Hypothalamus (tissue), 51 donors: ENCODE data around the gene RPL35.

Experiments
- DNase-seq, 51 donors: peaks; one replicate each; lab custom pipeline; 2025; lab: John Stamatoyannopoulos, UW

Gene RPL35

GRCh38 chr9:124861342-124862229, at the start of gene RPL35, which contains the start of gene ARPC5L:
RPL35 (minus strand) TSS chr9:124861957; CDS start chr9:124861912, 45 bp downstream.
ARPC5L (plus strand) TSS chr9:124862130; CDS start chr9:124869291, 7,161 bp downstream.
- DNase-seq: peak; percentile 27 to 97 (median 91)

GRCh38 chr9:124908098-124908497, 46.3 kb upstream of the RPL35 start:
- no peak for DNase-seq

- DNase-seq: no peak
Observed at GRCh38 chr9:124906966-124907365, 45.2 kb upstream of the RPL35 start.

GRCh38 chr9:124899845-124900244, 38.1 kb upstream of the RPL35 start:
- DNase-seq: no peak

GRCh38 chr9:124897570-124898460, 36.1 kb upstream of the RPL35 start:
- DNase-seq: no peak

- DNase-seq: peak in 10 of 51 donors; percentile 11 to 52 (median 24)
Observed at GRCh38 chr9:124894741-124895170, 33.0 kb upstream of the RPL35 start.

- peak in 3 of 51 donors; percentile 7 to 35 (median 34) for DNase-seq
Observed at GRCh38 chr9:124894035-124894740, 32.4 kb upstream of the RPL35 start.

GRCh38 chr9:124890179-124890578, 28.4 kb upstream of the RPL35 start:
- no peak for DNase-seq

GRCh38 chr9:124889006-124889405, 27.2 kb upstream of the RPL35 start:
- no peak for DNase-seq

- DNase-seq: no peak
Observed at GRCh38 chr9:124887832-124888231, 26.1 kb upstream of the RPL35 start.

GRCh38 chr9:124886866-124887492, 25.2 kb upstream of the RPL35 start:
- DNase-seq: no peak

- DNase-seq: no peak
Observed at GRCh38 chr9:124886461-124886860, 24.7 kb upstream of the RPL35 start.

GRCh38 chr9:124885551-124885950, 23.8 kb upstream of the RPL35 start:
- DNase-seq: no peak

GRCh38 chr9:124884376-124884775, 22.6 kb upstream of the RPL35 start:
- DNase-seq: no peak

- no peak for DNase-seq
Observed at GRCh38 chr9:124882231-124882630, 20.5 kb upstream of the RPL35 start.

- DNase-seq: no peak
Observed at GRCh38 chr9:124881138-124881743, 19.5 kb upstream of the RPL35 start.

GRCh38 chr9:124880501-124880900, 18.7 kb upstream of the RPL35 start:
- peak in 8 of 51 donors; percentile 13 to 48 (median 22) for DNase-seq

GRCh38 chr9:124879226-124879625, 17.5 kb upstream of the RPL35 start:
- DNase-seq: no peak

- DNase-seq: no peak
Observed at GRCh38 chr9:124878518-124878917, 16.8 kb upstream of the RPL35 start.

- DNase-seq: no peak
Observed at GRCh38 chr9:124878021-124878420, 16.3 kb upstream of the RPL35 start.
